H9 (cell line): ENCODE data around the gene BET1L. TPM values are rescaled to one million over a fixed set of nuclear protein-coding genes. Genes with fewer than 3 reads are reported as not detected.
"Not testable (repeated sequence)": the region's sequence is repeated elsewhere in the genome, so short reads cannot be mapped to it uniquely, and the experiment has no call there.

Experiments used
- DNase-seq: peaks from one replicate; pipeline ENCODE4 v3.0.0-alpha.2; 2017
- H2AFZ ChIP-seq: one replicate; pipeline ENCODE4 v1.6.1; 2013; ENCODE audit warnings: mild to moderate bottlenecking, low read length, control low read depth, moderate library complexity
- H2AK5ac ChIP-seq: 2 replicates; pipeline ENCODE4 v1.6.1; 2013; ENCODE audit warnings: low read length, control low read depth, mixed read lengths; ENCODE audit not compliant: insufficient read length
- H2BK120ac ChIP-seq: one replicate; pipeline ENCODE4 v1.6.1; 2013; ENCODE audit warnings: low read depth, mild to moderate bottlenecking, low read length, control low read depth, inconsistent platforms; ENCODE audit not compliant: poor library complexity, severe bottlenecking
- H2BK12ac ChIP-seq: 2 replicates; pipeline ENCODE4 v1.6.1; 2013; ENCODE audit warnings: low read length, control low read depth, mixed read lengths, low read depth; ENCODE audit not compliant: insufficient read length
- H2BK15ac ChIP-seq: 2 replicates; pipeline ENCODE4 v1.6.1; 2013; ENCODE audit warnings: low read depth, low read length, control low read depth
- H2BK20ac ChIP-seq: one replicate; pipeline ENCODE4 v1.6.1; 2013; ENCODE audit warnings: low read depth, mild to moderate bottlenecking, low read length, control low read depth, inconsistent platforms; ENCODE audit not compliant: poor library complexity, severe bottlenecking
- H2BK5ac ChIP-seq: 2 replicates; pipeline ENCODE4 v1.6.1; 2013; ENCODE audit warnings: low read length, control low read depth, mixed read lengths; ENCODE audit not compliant: insufficient read length
- H3K14ac ChIP-seq: 2 replicates; pipeline ENCODE4 v1.6.1; 2013; ENCODE audit warnings: low read length, control low read depth; ENCODE audit not compliant: insufficient read depth
- H3K18ac ChIP-seq: 2 replicates; pipeline ENCODE4 v1.6.1; 2013; ENCODE audit warnings: low read depth, mild to moderate bottlenecking, mixed read lengths, low read length, control low read depth; ENCODE audit not compliant: insufficient read length
- H3K23ac ChIP-seq: 2 replicates; pipeline ENCODE4 v1.6.1; 2013; ENCODE audit warnings: low read length, control low read depth, mixed read lengths, low read depth; ENCODE audit not compliant: insufficient read length
- H3K23me2 ChIP-seq: 2 replicates; pipeline ENCODE4 v1.6.1; 2013; ENCODE audit warnings: low read depth, mild to moderate bottlenecking, mixed read lengths, low read length, control low read depth; ENCODE audit not compliant: insufficient read length, poor library complexity, severe bottlenecking
- H3K27ac ChIP-seq: 2 replicates; pipeline ENCODE4 v1.5.1; 2013; ENCODE audit warnings: low read length, control low read depth, mixed read lengths, low read depth; ENCODE audit not compliant: insufficient read length
- H3K27me3 ChIP-seq: 2 replicates; pipeline ENCODE4 v1.6.1; 2013; ENCODE audit warnings: low read length, control low read depth, inconsistent platforms; ENCODE audit not compliant: insufficient read depth
- H3K4ac ChIP-seq: 2 replicates; pipeline ENCODE4 v1.6.1; 2013; ENCODE audit warnings: low read depth, mild to moderate bottlenecking, control low read depth, inconsistent platforms, low read length, moderate library complexity
- H3K4me1 ChIP-seq: 2 replicates; pipeline ENCODE4 v1.6.1; 2013; ENCODE audit warnings: low read length, control low read depth, inconsistent platforms; ENCODE audit not compliant: insufficient read depth
- H3K4me2 ChIP-seq: 2 replicates; pipeline ENCODE4 v1.6.1; 2013; ENCODE audit warnings: low read length, control low read depth, mixed read lengths; ENCODE audit not compliant: insufficient read length, insufficient read depth
- H3K56ac ChIP-seq: 2 replicates; pipeline ENCODE4 v1.6.1; 2013; ENCODE audit warnings: low read depth, mild to moderate bottlenecking, mixed read lengths, low read length, control low read depth; ENCODE audit not compliant: insufficient read length
- H3K79me1 ChIP-seq: 2 replicates; pipeline ENCODE4 v1.6.1; 2013; ENCODE audit warnings: low read depth, mild to moderate bottlenecking, moderate library complexity, low read length, control low read depth, inconsistent platforms; ENCODE audit not compliant: insufficient read depth, poor library complexity, severe bottlenecking
- H3K79me2 ChIP-seq: 2 replicates; pipeline ENCODE4 v1.6.1; 2013; ENCODE audit warnings: low read length, control low read depth, inconsistent platforms; ENCODE audit not compliant: insufficient read depth
- H3K9ac ChIP-seq: 2 replicates; pipeline ENCODE4 v1.6.1; 2013; ENCODE audit warnings: low read length, control low read depth, mixed read lengths; ENCODE audit not compliant: insufficient read length; ENCODE audit errors: extremely low read depth
- H3K9me3 ChIP-seq: one replicate; pipeline ENCODE4 v1.6.1; 2013; ENCODE audit warnings: low read depth, low read length, inconsistent platforms; ENCODE audit not compliant: control insufficient read depth
- H3T11ph ChIP-seq: one replicate; pipeline ENCODE4 v1.6.1; 2013; ENCODE audit warnings: mild to moderate bottlenecking, low read length, control low read depth, inconsistent platforms
- H4K20me1 ChIP-seq: one replicate; pipeline ENCODE4 v1.6.1; 2013; ENCODE audit not compliant: control insufficient read depth, insufficient read length, insufficient read depth
- H4K5ac ChIP-seq: 2 replicates; pipeline ENCODE4 v1.6.1; 2013; ENCODE audit warnings: low read depth, mild to moderate bottlenecking, mixed read lengths, low read length, control low read depth; ENCODE audit not compliant: insufficient read length
- H4K8ac ChIP-seq: replicated peaks from 2 replicates; pipeline ENCODE4 v1.6.1; 2013; ENCODE audit warnings: low read length, control low read depth, mixed read lengths, low read depth; ENCODE audit not compliant: insufficient read length
- H4K91ac ChIP-seq: 2 replicates; pipeline ENCODE4 v1.6.1; 2013; ENCODE audit warnings: low read depth, mild to moderate bottlenecking, moderate library complexity, mixed read lengths, low read length, control low read depth; ENCODE audit not compliant: insufficient read length
- H3K27ac Mint-ChIP-seq, 3 experiments: 2 replicates in 2 of 3; 3 replicates in 1 of 3; pipeline ENCODE4 v1.8.0; 2020 to 2021; ENCODE audit warnings: mixed read lengths in 3 of 3, mild to moderate bottlenecking in 1 of 3, moderate library complexity in 1 of 3
- H3K27me3 Mint-ChIP-seq: 2 replicates; pipeline ENCODE4 v1.8.0; 2021; ENCODE audit warnings: low read depth, mild to moderate bottlenecking, moderate library complexity, mixed read lengths
- H3K36me3 Mint-ChIP-seq, 3 experiments: 2 replicates in 2 of 3; 3 replicates in 1 of 3; pipeline ENCODE4 v1.8.0; 2020 to 2021; ENCODE audit warnings: low read depth in 3 of 3, mixed read lengths in 3 of 3; ENCODE audit not compliant: insufficient read depth in 1 of 3
- H3K4me1 Mint-ChIP-seq, 2 experiments: 2 replicates each; pipeline ENCODE4 v1.8.0; 2020; ENCODE audit warnings: mixed read lengths in 2 of 2
- H3K4me3 Mint-ChIP-seq, 2 experiments: 2 replicates in 1 of 2; 3 replicates in 1 of 2; pipeline ENCODE4 v1.8.0; 2020 to 2021; ENCODE audit warnings: mild to moderate bottlenecking in 2 of 2, mixed read lengths in 2 of 2, moderate library complexity in 1 of 2
- H3K9me3 Mint-ChIP-seq, 2 experiments: 2 replicates in 1 of 2; 3 replicates in 1 of 2; pipeline ENCODE4 v1.8.0; 2020; ENCODE audit warnings: mild to moderate bottlenecking in 2 of 2, mixed read lengths in 2 of 2, moderate library complexity in 1 of 2
- WGBS: extraction: QIAGEN DNeasy Blood & Tissue Kit; methylation state at CpG from one replicate; pipeline ENCODE4 v1.1.7; 2013; ENCODE audit warnings: missing lambda C conversion rate, low lambda C conversion rate, mixed read lengths; ENCODE audit not compliant: insufficient read length; ENCODE audit errors: extremely low coverage; 5-methylcytosine and 5-hydroxymethylcytosine counted together
- total RNA-seq: library from RNA; stranded (reverse); gene quantifications from 2 replicates; pipeline ENCODE4 v1.2.1, GENCODE V29; 2021
- TF ChIP-seq, protein P1 (sequence below): fragments of 200-600 bp; sonication (generic); conservative IDR thresholded peaks from 3 replicates; pipeline ENCODE4 v1.8.0; 2021; ENCODE audit warnings: antibody characterized with exemption, mild to moderate bottlenecking

BET1L gene
- total RNA-seq, 1 experiment from 2014 or later, result 49.4 TPM

DNA sequence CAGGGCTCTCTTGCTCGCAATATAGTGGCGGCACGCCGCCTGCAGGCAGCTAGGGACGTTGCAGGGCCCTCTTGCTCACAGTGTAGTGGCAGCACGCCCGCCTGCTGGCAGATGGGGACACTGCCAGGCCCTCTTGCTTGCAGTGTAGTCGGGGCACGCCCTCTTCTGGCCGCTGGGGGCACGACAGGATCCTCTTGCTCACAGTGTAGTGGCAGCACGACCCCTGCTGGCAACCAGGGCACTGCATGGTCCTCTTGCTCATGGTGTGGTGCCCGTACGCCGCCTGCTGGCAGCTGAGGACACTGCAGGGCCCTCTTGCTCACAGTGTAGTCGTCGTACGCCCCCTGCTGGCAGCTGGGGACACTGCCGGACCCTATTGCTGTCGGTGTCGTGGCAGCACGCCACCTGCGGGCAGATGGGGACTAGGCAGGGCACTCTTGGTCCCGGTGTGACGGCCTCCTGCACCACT lies 17.3 kb downstream of the BET1L start:
- not testable (repeated sequence) for H3K4me3 Mint-ChIP-seq, H3K27me3 Mint-ChIP-seq, DNase-seq, H2BK120ac ChIP-seq, H3K27ac ChIP-seq, H2BK20ac ChIP-seq, H3K4ac ChIP-seq, H3K79me2 ChIP-seq, H2AK5ac ChIP-seq, H3K36me3 Mint-ChIP-seq, H2BK12ac ChIP-seq, H3K23me2 ChIP-seq, H4K8ac ChIP-seq, H3K9ac ChIP-seq, H2BK5ac ChIP-seq, H3K14ac ChIP-seq, H3K18ac ChIP-seq, H3T11ph ChIP-seq, H2AFZ ChIP-seq, H4K91ac ChIP-seq, H4K5ac ChIP-seq, H3K4me1 Mint-ChIP-seq, H3K27me3 ChIP-seq, H4K20me1 ChIP-seq, H3K23ac ChIP-seq, H3K4me1 ChIP-seq, H3K56ac ChIP-seq, H2BK15ac ChIP-seq, H3K27ac Mint-ChIP-seq, H3K79me1 ChIP-seq, H3K4me2 ChIP-seq, H3K9me3 ChIP-seq
- TF ChIP-seq, protein P1, sequence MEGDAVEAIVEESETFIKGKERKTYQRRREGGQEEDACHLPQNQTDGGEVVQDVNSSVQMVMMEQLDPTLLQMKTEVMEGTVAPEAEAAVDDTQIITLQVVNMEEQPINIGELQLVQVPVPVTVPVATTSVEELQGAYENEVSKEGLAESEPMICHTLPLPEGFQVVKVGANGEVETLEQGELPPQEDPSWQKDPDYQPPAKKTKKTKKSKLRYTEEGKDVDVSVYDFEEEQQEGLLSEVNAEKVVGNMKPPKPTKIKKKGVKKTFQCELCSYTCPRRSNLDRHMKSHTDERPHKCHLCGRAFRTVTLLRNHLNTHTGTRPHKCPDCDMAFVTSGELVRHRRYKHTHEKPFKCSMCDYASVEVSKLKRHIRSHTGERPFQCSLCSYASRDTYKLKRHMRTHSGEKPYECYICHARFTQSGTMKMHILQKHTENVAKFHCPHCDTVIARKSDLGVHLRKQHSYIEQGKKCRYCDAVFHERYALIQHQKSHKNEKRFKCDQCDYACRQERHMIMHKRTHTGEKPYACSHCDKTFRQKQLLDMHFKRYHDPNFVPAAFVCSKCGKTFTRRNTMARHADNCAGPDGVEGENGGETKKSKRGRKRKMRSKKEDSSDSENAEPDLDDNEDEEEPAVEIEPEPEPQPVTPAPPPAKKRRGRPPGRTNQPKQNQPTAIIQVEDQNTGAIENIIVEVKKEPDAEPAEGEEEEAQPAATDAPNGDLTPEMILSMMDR, result peak; percentile 48; the same call in 2 of the 3 replicates
- H3K9me3 Mint-ChIP-seq, result peaks cover 11 to 21% of the 10 kb centered on the region in 2 experiments
- no CpG with 5 or more reads among the region's 25 CpGs for WGBS
